ENCODE measurements around the gene CUX1.
"Not testable (repeated sequence)": the region's sequence is repeated elsewhere in the genome, so short reads cannot be mapped to it uniquely, and the experiment has no call there.

Gene CUX1

DNA sequence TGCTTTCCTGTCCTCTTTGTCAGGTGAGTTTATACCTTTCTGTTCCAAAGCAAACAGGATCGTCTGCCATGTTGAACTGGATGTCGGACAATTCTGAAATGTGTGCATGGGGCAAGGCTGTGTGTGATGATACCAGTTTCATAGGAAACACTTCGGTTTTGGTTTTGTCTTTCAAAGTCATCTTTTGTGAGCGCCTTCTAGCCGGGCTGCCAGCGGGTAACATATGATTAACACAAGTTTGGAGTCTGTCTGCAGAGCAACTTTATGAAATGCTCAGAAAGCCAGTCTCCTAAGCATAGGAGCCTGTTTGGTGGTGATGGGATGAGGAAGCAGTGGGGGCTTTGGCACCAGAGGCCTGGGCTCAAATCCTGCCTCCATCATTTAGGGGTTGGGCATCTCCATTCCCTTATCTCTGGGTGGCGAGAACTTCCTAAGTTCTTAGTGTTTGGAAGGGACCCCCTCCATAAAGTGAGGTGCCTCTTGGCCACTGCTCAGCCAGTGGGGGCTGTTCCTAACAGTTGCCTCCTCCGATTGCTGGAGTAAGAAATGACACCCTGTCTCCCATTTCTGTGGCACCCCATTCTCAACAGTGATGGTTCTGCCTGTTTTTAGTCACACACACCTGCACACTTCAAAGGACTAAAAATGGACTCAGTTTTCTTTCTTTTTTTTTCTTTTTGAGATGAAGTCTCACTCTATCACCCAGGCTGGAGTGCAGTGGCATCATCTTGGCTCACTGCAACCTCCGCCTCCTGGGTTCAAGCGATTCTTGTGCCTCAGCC lies 36.8 kb downstream of the CUX1 start:
- DNase-seq = no peak

DNA sequence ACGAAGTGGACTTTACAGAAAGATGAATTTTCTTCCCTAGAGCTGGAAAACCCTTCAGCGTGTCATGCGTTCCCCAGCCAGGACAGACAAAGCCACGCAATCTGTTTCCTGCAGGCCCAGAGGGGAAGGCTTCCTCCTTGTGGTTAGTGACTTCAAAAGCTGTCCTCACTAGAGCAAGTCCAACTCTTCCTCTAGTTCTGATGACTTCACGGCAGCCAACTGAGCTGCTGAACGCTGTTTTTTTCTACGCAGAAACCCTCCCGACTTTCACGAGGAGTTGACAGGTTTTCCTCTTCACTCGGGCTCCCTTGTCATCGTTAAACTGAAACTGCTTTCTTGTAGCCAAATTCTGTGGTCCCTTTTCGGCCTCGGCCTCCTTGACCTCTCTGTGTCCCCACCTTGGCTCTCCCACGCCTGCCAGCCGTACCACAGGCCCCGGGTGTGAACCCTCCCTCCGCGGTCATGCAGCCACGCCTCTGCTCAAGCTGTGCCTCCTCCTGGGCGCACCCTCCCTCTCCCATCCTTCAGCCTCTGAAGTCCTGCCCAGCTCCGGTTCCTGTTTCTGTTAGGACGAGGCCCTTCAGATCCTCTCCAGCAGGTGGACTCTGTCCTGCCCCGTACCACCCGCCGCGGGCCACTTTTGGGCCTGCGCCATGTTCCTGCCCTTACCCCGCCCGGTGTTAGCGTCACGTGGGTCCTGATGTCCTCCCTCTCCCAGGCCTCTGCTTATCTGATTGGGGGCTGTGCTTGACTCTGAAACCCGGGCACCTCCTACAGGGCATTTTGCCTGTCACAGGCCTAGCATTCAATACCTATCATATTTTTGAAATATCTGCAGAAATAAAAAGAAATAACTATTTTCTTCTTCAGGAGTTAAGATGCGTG lies 39.3 kb downstream of the CUX1 start:
- DNase-seq = no peak

DNA sequence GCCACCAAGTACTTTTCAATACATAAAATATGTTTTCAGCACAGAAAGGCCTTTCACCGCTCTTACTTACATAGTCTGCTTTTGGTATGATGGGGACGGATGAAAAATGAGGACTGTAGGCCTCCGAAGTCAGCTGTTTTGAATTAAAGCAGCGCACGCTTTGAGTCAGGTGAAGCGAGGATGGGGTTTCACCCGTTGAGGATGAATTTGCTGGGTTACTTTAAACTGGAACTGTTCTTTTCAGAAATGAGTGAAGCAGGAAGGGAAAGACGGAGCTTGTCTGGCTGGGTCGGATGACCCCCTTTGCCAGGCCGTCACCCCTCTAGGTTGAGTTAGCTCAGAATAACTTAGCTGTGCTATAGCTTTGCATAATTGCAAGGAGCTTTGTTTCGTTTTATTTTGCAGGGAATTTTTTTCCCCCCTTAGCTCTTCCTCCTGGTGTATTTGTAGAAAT lies 40.0 kb downstream of the CUX1 start:
- DNase-seq = no peak

DNA sequence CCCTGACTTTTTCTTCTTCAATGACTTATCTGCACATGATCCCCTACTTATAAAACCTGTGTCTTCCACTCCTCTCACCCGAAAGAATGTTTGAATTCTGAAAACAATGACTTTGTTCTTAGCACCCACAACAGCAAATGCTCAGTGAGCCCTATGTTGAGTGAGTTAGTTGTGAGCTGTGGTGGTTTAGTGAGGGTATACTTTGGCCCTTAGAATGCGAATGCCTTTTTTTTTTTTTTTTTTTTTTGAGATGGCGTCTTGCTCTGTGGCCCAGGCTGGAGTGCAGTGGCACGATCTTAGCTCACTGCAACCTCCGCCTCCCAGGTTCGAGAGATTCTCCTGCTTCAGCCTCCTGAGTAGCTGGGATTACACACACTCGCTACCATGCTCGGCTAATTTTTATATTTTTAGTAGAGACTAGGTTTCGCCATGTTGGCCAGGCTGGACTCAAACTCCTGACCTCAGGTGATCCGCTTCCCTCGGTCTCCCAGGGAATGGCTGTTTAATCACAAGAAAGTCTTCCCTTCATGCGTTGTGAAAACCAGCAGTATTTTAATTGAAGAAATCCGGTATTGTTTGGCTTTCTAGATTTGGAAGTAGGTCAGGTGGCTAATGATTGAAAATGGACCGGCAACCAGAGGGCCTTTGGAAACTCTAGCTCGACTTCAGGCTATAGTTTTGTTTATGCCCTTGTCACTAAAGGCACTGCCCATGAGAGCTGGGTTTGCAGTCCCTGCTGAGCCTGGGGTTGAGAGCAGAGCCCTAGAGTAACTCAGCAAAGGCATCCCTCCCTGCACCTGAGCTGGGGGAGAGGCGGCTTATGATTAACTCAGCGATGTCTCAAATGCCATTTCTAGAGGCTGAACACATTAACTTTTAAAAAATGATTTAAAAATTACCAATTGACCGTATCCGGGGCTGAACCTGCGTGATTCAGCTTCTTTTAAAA lies 41.3 kb downstream of the CUX1 start:
- DNase-seq = no peak

DNA sequence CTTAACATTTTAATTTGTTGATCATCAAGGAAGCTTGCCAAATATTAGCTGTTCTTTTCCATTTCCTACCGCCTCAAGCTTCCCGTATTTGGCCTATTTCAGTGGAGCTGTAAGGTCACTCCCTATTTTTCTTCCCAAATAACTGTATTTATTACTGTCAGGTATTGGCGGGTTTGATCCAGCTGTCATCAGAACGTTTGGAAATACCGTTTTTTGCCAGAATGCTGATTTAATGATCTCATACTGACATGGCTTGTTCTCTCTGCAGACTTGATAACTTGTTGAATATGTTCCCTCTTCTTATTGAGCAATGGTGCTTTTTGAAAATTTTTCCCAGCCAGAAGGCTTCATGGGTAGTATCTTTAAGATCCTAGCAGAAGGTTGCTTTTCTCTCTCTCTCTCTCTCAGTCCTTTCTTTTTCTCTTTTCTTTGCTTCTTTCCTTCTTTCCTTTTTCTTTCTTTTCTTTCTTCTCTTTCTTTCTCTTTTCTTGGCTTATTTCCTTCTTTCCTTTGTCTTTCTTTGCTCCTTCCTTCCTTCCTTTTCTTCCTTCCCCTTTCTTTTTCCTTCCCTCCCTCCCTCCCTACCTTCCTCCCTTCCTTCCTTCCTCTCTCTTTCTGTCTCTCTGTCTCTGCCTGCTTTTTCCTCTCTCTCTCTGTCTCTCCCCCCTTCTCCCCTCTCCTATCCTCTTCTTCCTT lies 42.1 kb downstream of the CUX1 start:
- DNase-seq = no peak

DNA sequence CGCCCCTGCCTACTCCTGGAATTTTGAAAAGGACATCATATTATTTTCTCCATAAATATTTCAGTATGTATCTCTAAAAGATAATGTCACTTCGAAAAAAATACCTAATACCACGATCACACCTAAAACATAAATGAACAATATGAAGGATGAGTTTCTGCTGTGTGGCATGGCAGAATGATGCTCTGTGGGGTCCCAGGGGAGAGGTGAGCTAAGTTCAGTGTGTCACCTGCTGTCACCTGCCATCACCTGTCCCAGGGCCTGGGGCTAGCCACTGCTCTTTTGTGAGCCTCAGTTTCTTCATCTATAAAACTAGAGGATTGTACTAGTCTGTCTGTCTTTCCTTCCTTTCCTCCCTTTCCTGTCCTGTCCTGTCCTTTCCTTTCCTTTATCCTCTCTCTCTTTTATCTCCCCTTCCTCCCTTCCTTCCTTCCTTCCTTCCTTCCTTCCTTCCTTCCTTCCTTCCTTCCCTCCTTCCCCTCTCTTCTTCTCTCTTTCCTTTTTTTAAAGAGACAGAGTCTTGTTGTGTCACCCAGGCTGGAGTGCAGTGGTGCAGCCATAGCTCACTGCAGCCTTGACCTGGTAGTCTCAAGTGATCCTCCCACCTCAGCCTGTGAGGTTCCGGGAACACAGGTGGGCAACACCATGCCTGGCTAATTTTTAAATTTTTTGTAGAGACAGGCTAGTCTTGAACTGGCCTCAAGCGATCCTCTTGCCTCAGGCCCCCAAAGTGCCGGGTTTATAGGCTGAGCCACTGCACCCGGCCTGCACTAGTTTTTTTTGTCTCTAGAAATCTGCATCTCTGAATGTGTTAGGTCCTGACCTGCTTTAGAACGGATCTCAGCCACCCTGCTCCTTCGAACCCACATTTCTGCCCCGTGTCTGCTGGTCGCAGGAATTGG lies 43.1 kb downstream of the CUX1 start:
- no peak for DNase-seq

DNA sequence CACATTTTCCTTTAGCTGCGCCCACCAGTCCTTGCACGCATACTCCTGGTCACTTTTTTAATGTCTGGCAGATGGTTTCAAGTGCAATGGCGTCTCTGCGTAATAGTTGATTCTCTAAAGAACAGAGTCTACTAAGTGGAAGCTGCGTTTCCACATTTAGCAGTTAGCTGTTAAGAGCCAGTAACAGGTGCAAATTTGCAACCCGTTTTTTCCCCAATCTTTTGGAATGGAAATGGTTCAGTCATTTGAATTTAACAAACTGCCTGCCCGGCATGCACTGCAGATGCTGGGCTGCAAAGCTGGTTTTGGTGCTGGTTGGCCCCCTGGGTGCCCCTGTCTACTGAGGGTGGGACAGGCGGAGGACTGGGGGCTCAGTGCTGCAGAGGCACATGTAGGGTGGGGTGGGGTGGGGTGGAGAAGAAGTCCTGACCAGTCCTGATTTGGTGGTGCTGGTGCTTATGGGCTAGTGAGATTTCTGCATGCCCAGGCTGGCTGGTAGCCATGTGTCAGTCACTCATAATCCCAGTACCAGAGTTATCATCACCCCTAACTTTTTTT lies 43.9 kb downstream of the CUX1 start:
- DNase-seq = no peak

DNA sequence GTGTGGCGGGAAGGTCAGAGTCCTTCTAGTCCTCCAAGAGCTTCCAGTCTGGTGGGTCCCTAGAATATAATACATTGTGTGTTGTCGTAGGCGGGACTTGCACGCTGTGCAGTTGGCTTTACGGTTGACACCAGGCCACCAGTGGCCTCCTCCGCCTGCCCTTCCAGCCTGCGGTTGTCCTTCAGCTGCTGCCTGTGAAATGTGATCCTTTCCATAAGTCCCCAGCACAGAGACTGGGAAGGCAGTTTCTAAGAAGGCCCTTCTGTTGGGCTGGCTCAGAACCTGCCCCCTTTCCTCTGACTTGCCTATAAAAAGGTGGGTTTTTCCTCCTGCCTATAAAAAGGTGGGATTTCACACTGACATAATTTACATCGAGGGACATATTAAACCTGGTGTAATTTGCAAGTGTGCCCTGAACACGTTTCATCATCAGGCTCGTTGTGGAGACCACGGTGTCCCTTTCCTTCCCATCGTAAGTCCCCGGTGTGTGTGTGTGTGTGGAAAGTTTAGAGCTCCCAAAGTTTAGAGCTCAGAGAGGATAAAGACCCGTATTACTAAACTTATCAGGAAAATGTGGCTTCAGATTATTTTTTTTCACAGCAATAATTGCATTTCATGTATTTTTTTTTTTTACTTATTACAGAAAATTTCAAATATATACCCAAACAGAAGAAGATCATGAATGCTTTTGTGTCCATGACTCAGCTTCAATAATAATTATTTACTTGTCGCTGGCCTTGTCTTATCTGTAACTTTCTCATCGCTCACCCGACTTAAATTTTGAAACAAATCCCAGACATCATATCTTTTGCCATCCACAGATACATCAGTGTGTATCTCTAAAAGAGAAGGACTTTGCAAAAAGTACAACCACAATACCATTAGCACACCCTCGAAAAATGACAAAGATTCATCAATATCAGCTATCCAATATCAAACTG lies 45.1 kb downstream of the CUX1 start:
- no peak for DNase-seq

DNA sequence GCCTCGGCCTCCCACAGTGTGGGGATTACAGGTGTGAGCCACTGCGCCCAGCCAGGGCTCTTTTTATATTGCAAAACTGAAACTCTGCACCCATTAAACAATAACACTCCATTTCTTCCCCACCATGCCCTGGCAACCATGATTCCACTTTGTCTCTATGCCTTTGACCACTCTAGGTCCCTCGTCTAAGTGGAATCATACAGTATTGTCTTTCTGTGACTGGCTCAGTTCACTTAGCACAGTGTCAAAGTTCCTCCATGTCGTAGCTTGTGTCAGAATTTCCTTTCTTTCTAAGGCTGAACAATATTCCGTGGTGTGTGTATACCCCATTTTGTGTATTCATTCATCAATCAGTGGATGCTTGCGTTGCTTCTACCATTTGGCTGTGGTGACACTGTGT lies 46.2 kb downstream of the CUX1 start:
- no peak for DNase-seq

DNA sequence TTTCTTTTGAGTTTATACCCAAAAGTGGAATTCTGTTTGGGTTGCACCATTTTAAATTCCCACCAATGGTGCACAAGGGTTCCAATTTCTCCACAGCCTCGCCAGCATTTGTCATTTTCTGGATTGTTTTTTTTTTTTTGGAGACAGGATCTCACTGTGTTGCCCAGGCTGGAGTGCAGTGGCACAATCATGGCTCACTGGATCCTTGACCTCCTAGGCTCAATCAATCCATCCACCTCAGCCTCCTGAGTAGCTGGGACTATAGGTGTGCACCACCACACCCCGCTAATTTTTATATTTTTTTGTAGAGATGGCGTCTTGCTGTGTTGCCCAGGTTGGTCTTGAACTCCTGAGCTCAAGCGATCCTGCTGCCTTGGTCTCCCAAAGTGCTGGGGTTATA lies 46.6 kb downstream of the CUX1 start:
- no peak for DNase-seq

DNA sequence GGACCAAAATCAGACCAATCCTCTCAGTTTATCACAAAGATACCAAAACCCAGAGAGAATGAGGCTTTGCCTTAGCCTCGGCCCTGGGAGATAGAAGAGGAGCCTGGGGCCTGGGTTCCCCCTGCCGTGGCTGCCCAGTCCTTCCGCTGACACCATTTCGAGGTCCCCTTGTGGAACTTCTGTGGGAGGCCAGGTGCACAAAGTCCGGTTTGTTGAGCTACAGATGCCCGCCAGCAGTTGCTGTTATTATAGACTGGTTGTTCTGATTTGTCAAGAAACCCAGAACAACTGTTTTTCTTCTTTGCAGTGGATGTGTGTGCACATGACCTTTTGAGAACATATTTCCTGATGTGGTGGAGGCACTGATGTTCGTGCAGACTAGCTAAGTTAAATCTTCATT lies 47.6 kb downstream of the CUX1 start:
- DNase-seq = no peak

DNA sequence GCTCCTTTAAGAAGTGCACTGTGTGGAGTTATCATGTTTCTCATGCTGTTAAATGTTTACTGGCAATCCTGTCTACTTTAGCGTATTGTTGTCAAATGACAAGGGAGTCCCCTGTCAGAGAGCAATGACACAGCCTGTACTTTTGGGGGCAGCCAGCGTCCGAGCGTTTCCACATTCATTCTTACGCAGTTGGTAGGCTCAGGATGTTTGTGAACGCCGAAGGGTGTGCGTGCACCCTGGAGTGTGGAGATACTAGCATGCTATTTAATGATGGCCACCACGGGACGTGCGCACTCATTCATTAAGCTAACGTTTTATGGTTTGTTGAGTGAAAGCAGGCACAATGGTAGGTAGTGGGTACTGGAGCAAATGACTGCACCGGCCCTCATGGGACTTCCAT lies 48.0 kb downstream of the CUX1 start:
- DNase-seq = no peak

DNA sequence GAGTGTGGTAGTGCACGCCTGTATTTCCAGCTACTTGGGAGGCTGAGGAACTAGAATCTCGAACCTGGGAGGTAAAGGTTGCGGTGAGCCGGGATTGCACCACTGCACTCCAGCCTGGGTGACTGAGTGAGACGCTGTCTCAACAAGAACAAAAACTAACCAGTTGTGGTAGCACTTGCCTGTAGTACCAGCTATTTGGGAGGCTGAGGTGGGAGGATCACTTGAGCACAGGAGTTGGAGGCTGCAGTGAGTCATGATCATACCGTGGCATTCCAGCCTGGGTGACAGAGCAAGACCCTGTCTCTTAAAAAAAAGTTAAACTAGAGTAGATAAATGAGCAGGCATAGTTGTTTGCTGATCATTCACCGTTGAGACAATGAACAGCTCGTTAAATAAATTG lies 48.9 kb downstream of the CUX1 start:
- no peak for DNase-seq

DNA sequence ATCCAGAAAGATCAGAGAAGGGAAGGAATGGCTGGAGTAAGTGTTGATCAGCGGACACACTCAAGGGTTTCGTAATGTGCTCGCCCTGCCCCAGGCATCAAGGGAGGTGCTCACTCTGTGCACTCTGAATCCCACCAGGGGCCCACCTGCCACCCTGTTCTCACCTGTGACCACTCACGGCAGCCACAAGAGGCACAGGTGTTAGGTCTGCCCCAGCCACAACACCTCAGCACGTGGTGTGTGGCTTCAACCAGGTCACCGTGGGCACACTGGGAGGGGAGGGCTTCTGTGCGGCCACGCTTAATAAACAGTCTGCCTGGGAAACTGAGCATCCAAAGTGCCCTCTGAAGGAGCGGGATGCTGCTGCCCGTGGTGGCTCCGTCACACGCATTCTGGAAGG lies 49.8 kb downstream of the CUX1 start:
- no peak for DNase-seq

DNA sequence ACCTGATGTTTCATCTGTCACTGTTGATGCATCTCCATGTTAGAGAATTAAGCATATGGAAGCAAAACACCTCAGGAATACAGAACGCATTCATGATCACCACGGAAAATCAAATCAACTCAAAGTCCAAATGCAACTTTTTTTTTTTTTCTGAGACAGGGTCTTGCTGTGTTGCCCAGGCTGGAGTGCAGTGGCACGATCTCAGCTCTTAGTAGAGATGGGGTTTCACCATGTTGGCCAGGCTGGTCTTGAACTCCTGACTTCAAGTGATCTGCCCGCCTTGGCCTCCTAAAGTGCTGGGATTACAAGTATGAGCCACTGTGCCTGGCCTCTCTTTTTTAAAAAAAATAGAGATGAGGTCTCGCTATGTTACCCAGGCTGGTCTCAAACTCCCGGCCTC lies 50.3 kb downstream of the CUX1 start:
- not testable (repeated sequence) for DNase-seq

DNA sequence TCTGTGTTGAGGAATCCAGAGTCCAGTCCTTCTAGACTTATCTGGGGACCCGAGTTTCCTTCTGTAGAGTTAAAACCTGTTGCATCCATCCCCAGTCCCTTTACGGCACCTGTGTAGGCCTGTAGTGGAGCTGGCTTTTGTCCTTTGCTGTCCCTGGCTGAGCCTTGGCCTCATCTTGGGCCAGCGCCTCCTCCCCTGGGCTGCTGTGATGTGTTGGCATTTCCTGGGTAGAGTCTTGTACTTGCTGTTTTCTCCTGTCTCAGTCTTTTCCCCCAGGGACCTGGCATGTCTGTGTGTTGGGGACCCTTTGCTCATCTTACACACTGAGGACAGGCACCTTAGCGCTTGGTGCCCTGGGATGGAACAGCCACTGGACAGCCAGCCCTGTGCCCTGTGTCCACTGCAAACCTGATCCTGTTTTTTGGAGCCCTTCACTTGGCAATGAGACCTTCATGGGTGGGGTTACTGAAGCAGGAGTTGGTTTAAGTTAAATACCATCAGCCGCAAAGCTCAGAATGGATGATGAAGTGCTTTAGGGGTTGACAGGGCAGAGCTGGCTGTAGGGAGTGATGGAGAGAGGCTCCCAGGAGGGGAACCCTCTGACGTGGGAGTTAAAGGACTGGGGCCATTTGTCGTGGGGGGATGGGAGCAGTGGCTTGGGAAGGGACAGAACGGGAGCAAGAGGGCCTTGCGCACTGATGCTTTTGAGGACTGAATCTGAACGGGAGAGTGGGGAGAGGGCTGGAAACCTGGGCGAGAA lies 50.9 kb downstream of the CUX1 start:
- DNase-seq = no peak

DNA sequence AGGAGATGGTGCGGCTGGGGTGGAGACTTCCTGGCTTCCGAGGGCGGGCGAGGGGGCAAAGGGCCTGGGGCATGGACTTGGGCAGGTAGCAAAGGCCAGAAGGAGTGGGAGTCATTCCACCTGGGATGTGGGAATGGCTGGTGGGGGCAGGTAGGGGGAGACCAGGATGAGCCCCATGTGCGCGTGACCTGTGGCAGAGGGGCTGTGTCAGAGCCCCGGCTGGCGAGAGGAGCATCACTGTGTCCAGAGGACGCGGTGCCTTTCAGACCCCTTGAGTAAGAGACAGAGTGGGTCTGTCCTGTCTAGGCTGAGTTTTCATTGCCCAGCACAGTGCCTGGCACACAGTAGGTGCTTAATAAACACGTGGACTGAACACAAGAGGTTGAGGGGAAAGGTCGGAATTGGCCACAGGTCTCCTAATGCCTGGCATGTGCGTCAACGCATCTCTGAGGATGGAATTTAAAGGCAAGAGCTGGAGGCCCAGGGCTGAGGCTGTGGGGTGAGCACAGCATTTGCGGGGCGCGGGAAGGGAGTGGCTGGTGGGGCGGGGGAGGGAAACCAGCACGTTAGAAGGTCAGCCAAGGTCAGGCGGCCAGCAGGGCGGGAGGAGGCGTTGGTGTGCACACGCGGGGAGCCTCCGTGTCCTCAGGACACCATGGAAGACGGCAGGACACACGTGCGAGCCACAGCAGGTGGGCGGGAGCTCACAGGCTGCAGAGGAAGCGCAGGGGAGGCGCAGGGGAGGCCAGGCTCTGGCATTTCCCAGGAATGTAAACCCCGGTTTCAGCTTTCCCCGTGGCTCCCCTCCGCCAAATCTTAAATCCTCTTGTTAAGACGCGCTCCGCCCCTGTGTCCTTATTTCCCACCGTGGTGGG lies 51.8 kb downstream of the CUX1 start:
- no peak for DNase-seq

DNA sequence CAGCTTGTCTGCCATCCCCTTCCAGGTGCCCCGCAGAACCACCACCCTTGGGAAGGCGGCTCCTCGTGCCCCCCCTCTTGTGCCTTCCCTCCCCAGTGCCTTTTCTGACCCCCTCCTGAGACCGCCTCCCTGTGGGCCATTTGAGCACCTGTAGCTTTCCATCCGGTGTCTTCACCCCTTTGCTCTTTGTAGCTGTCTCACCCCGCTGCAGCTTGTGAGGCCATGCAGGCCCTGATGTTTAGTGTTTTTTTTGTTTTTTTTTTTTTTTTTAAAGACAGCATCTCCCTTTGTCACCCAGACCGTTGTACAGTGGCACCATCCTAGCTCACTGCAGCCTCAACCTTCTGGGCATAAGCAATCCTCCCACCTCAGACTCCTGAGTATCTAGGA lies 52.5 kb downstream of the CUX1 start:
- no peak for DNase-seq
